HCT116 (cell line): Measurements from ENCODE around the gene MOSPD3. TPM values are rescaled to one million over a fixed set of nuclear protein-coding genes. Genes with fewer than 3 reads are reported as not detected.

Experiments used
- ATAC-seq: fragments of 200-7000 bp; cut with Tn5 transposase; 2 replicates; pipeline ENCODE4 v1.9.1; 2020; ENCODE audit warnings: mild to moderate bottlenecking, moderate library complexity
- BruUV-seq: library from RNA; stranded (reverse); fragments of 400-500 nt; replicated peaks from 2 replicates; lab custom pipeline; 2021; lab: Mats Ljungman, UMichigan
- CTCF ChIA-PET: fragments of 300-600 bp; sonication (Branson Sonifier 250); formaldehyde crosslinking; loops from one replicate; lab custom pipeline; 2021; ENCODE audit warnings: antibody characterized with exemption; lab: Charles Lee
- POLR2A ChIA-PET: fragments of 300-600, 350-600 bp; sonication (Branson Sonifier 250); formaldehyde crosslinking; loops from one replicate; lab custom pipeline; 2021; ENCODE audit warnings: antibody characterized with exemption; lab: Charles Lee
- RAD21 ChIA-PET, 2 experiments: fragments of 300-600 bp; sonication (Branson Sonifier 250); formaldehyde crosslinking; loops; one replicate each; lab custom pipeline; 2023; ENCODE audit warnings: low total read pairs in 2 of 2; ENCODE audit not compliant: uncharacterized antibody in 2 of 2, unreplicated experiment in 2 of 2, low non-redundant PET in 1 of 2; lab: Charles Lee
- DNase-seq: peaks from one replicate; pipeline ENCODE4 v3.0.0-alpha.2; 2010; ENCODE audit warnings: low read depth, low spot score
- H2AFZ ChIP-seq: fragments of 200-600 bp; shearing (Covaris generic), sonication (generic); 2 replicates; pipeline ENCODE4 v1.6.1; 2017; ENCODE audit warnings: low read depth, mixed run types, mixed read lengths, antibody characterized with exemption, low read length; ENCODE audit not compliant: poor library complexity, severe bottlenecking
- H3K27ac ChIP-seq: 2 replicates; pipeline ENCODE4 v1.5.1; 2012; ENCODE audit warnings: low read depth, low read length
- H3K27me3 ChIP-seq: fragments of 200-600 bp; sonication (generic); 2 replicates; pipeline ENCODE4 v1.6.1; 2016; ENCODE audit warnings: mixed run types, low read length, mixed read lengths; ENCODE audit not compliant: insufficient read depth
- H3K36me3 ChIP-seq, 2 experiments: fragments of 200-500 bp in 1 of 2; fragments of 200-600 bp in 1 of 2; sonication (Bioruptor generic) in 1 of 2; sonication (generic) in 1 of 2; 2 replicates each; pipeline versions ENCODE4 v1.5.1 to v1.6.1; 2014 to 2016; ENCODE audit warnings: low read length in 2 of 2, inconsistent platforms in 1 of 2, mixed read lengths in 1 of 2, mixed run types in 1 of 2; ENCODE audit not compliant: insufficient read depth in 2 of 2, control insufficient read depth in 1 of 2
- H3K4me1 ChIP-seq, 2 experiments: fragments of 200-600 bp in 1 of 2; sonication (generic) in 1 of 2; 2 replicates each; pipeline versions ENCODE4 v1.5.1 to v1.6.1; 2012 to 2017; ENCODE audit warnings: low read length in 2 of 2, inconsistent platforms in 1 of 2, mild to moderate bottlenecking in 1 of 2, mixed read lengths in 1 of 2, mixed run types in 1 of 2, moderate library complexity in 1 of 2; ENCODE audit not compliant: insufficient read depth in 2 of 2, control insufficient read depth in 1 of 2
- H3K4me2 ChIP-seq: fragments of 200-600 bp; sonication (generic); 2 replicates; pipeline ENCODE4 v1.6.1; 2017; ENCODE audit warnings: mixed run types, low read length, mixed read lengths
- H3K4me3 ChIP-seq, 2 experiments: fragments of 200-600 bp in 1 of 2; sonication (generic) in 1 of 2; replicated peaks in 1 of 2; 2 replicates each; pipeline ENCODE4 v1.5.1; 2011 to 2016; ENCODE audit warnings: low read length in 2 of 2, control low read depth in 1 of 2, low read depth in 1 of 2, mild to moderate bottlenecking in 1 of 2, mixed read lengths in 1 of 2, mixed run types in 1 of 2
- H3K79me2 ChIP-seq: fragments of 200-600 bp; sonication (generic); 2 replicates; pipeline ENCODE4 v1.6.1; 2017; ENCODE audit warnings: mild to moderate bottlenecking, mixed run types, low read length, moderate library complexity, mixed read lengths; ENCODE audit not compliant: insufficient read depth
- H3K9ac ChIP-seq: fragments of 200-600 bp; sonication (generic); 2 replicates; pipeline ENCODE4 v1.6.1; 2016; ENCODE audit warnings: low read length, mixed read lengths
- H3K9me2 ChIP-seq: fragments of 200-600 bp; sonication (generic), shearing (Covaris generic); 2 replicates; pipeline ENCODE4 v1.6.1; 2017; ENCODE audit warnings: mixed run types, mild to moderate bottlenecking, moderate library complexity; ENCODE audit not compliant: insufficient read depth
- H3K9me3 ChIP-seq, 2 experiments: fragments of 200-500 bp in 1 of 2; fragments of 200-600 bp in 1 of 2; sonication (Bioruptor generic) in 1 of 2; sonication (generic) in 1 of 2; 2 replicates each; pipeline ENCODE4 v1.6.1; 2014 to 2017; ENCODE audit warnings: low read length in 2 of 2, mixed read lengths in 2 of 2, inconsistent platforms in 1 of 2, low read depth in 1 of 2, mild to moderate bottlenecking in 1 of 2, mixed run types in 1 of 2, moderate library complexity in 1 of 2; ENCODE audit not compliant: control insufficient read depth in 1 of 2, insufficient read depth in 1 of 2
- H4K20me1 ChIP-seq: fragments of 200-600 bp; sonication (generic), shearing (Covaris generic); 2 replicates; pipeline ENCODE4 v1.6.1; 2017; ENCODE audit warnings: mixed run types, mild to moderate bottlenecking, moderate library complexity; ENCODE audit not compliant: insufficient read depth
- ATF3 ChIP-seq: IDR thresholded peaks from 2 replicates; pipeline ENCODE4 v1.6.1; 2012
- CBX3 ChIP-seq: IDR thresholded peaks from 2 replicates; pipeline ENCODE4 v1.6.1; 2012; ENCODE audit warnings: low read depth
- CEBPB ChIP-seq: IDR thresholded peaks from 2 replicates; pipeline ENCODE4 v1.6.1; 2012; ENCODE audit warnings: low read depth
- CTCF ChIP-seq, 3 experiments: fragments of 200-600 bp in 1 of 3; sonication (generic) in 1 of 3; IDR thresholded peaks in 2 of 3; conservative IDR thresholded peaks in 1 of 3; 2 replicates each; pipeline ENCODE4 v1.5.1; 2012 to 2017; ENCODE audit warnings: low read depth in 2 of 3, low read length in 2 of 3, antibody characterized with exemption in 1 of 3, borderline replicate concordance in 1 of 3, control low read depth in 1 of 3, mild to moderate bottlenecking in 1 of 3, mixed read lengths in 1 of 3, mixed run types in 1 of 3, moderate library complexity in 1 of 3; ENCODE audit not compliant: insufficient read depth in 1 of 3
- ELF1 ChIP-seq: IDR thresholded peaks from 2 replicates; pipeline ENCODE4 v1.6.1; 2012; ENCODE audit warnings: low read depth, borderline replicate concordance
- EZH2 ChIP-seq: fragments of 200-600 bp; sonication (generic); IDR thresholded peaks from 2 replicates; pipeline ENCODE4 v1.6.1; 2017; ENCODE audit warnings: antibody characterized with exemption, mixed run types
- FOSL1 ChIP-seq: IDR thresholded peaks from 2 replicates; pipeline ENCODE4 v1.6.1; 2012; ENCODE audit warnings: low read depth
- JUND ChIP-seq: IDR thresholded peaks from 2 replicates; pipeline ENCODE4 v1.6.1; 2012
- MAX ChIP-seq: IDR thresholded peaks from 2 replicates; pipeline ENCODE4 v1.6.1; 2012
- POLR2A ChIP-seq: IDR thresholded peaks from 2 replicates; pipeline ENCODE4 v1.7.0; 2011; ENCODE audit warnings: borderline replicate concordance; ENCODE audit not compliant: insufficient read depth, insufficient read length; ENCODE audit errors: extremely low read depth
- POLR2AphosphoS5 ChIP-seq: IDR thresholded peaks from 2 replicates; pipeline ENCODE4 v1.6.1; 2011; ENCODE audit warnings: mild to moderate bottlenecking, low read depth, low read length, moderate library complexity
- RAD21 ChIP-seq: IDR thresholded peaks from 2 replicates; pipeline ENCODE4 v1.6.1; 2012; ENCODE audit warnings: low read depth, mild to moderate bottlenecking
- SIN3A ChIP-seq: IDR thresholded peaks from 2 replicates; pipeline ENCODE4 v1.6.1; 2012; ENCODE audit warnings: low read depth
- SRF ChIP-seq: IDR thresholded peaks from 2 replicates; pipeline ENCODE4 v1.6.1; 2012; ENCODE audit warnings: low read depth
- TCF7L2 ChIP-seq: IDR thresholded peaks from 2 replicates; pipeline ENCODE4 v1.7.0; 2011; ENCODE audit warnings: borderline replicate concordance, inconsistent platforms; ENCODE audit not compliant: insufficient read depth, insufficient read length; ENCODE audit errors: extremely low read depth
- YY1 ChIP-seq: IDR thresholded peaks from 2 replicates; pipeline ENCODE4 v1.6.1; 2011; ENCODE audit warnings: low read length, low read depth, moderate library complexity, mild to moderate bottlenecking; ENCODE audit not compliant: insufficient replicate concordance; ENCODE audit errors: extremely low read depth
- ZFX ChIP-seq: fragments of 450-650 bp; IDR thresholded peaks from 2 replicates; pipeline ENCODE4 v1.6.1; 2017
- ZNF274 ChIP-seq: fragments of 200-500 bp; sonication (Bioruptor generic); IDR thresholded peaks from 2 replicates; pipeline ENCODE4 v1.6.1; 2014; ENCODE audit warnings: mild to moderate bottlenecking, low read depth, low read length, inconsistent platforms
- intact Hi-C: fragments of 100-400 bp; cut with micrococcal nuclease; formaldehyde crosslinking; loops from 2 replicates; pipeline ENCODE4 v1.10.0; 2022
- total RNA-seq: library from RNA; stranded (reverse); gene quantifications from one replicate; pipeline ENCODE4 v1.2.1, GENCODE V29; 2021; ENCODE audit not compliant: unreplicated experiment

Gene MOSPD3
- total RNA-seq, 1 experiment from 2014 or later = 32.8 TPM

- Histone ChIP-seq H4K20me1 (no peaks in the 10 kb centered on the region), H3K9ac (no peak overlapping the region), H3K9me2 (no peaks in the 10 kb centered on the region), H3K36me3 (peaks cover 2 to 6% of the 10 kb centered on the region in 2 experiments; a peak in 3 of 4 replicates), H3K79me2 (no peaks in the 10 kb centered on the region), H3K27me3 (no peaks in the 10 kb centered on the region), H2AFZ (no peak overlapping the region), H3K4me3 (no peak overlapping the region), H3K27ac (no peak overlapping the region; the same call in 1 of the 2 replicates), H3K4me1 (peaks cover 11 to 20% of the 10 kb centered on the region in 2 experiments), H3K4me2 (no peak overlapping the region), H3K9me3 (no peaks in the 10 kb centered on the region)
- DNase-seq (no peak), ATAC-seq (no peak)
- POLR2A ChIA-PET = interaction anchor here (2.5 kb wide), 1 partner anchor 11 kb away, joined by 9 read pairs; the partner anchor contains the start of genes FBXO24 and LRCH4
- TF ChIP-seq POLR2AphosphoS5 (no peak), ELF1 (no peak), SRF (no peak), POLR2A (no peak), EZH2 (no peak), ATF3 (no peak)
- CTCF ChIA-PET = no interaction called here
- RAD21 ChIA-PET = no interaction called here
- BruUV-seq = no TSS peak
- intact Hi-C loops = no loop called here
Observed at GRCh38 chr7:100575206-100575631, 37.1 kb upstream of the MOSPD3 start.

- ChIA-PET CTCF (no interaction called here), POLR2A (interaction anchor here (2.5 kb wide), 1 partner anchor 10 kb away, joined by 9 read pairs; the partner anchor contains the start of genes FBXO24 and LRCH4), RAD21 (no interaction called here)
- H3K27me3 ChIP-seq = no peaks in the 10 kb centered on the region
- peaks cover 5 to 6% of the 10 kb centered on the region in 2 experiments; a peak in 3 of 4 replicates for H3K36me3 ChIP-seq
- no peaks in the 10 kb centered on the region for H4K20me1 ChIP-seq
- ATAC-seq (no peak), DNase-seq (no peak)
- H3K4me3 ChIP-seq = no peak overlapping the region
- no peak overlapping the region for H3K27ac ChIP-seq
- no peaks in the 10 kb centered on the region for H3K9me3 ChIP-seq
- no peak overlapping the region for H2AFZ ChIP-seq
- H3K9ac ChIP-seq = no peak overlapping the region
- H3K9me2 ChIP-seq = no peaks in the 10 kb centered on the region
- peaks cover 11 to 20% of the 10 kb centered on the region in 2 experiments for H3K4me1 ChIP-seq
- no TSS peak for BruUV-seq
- intact Hi-C loops = no loop called here
- no peaks in the 10 kb centered on the region for H3K79me2 ChIP-seq
- no peak overlapping the region for H3K4me2 ChIP-seq
- TF ChIP-seq CEBPB = no peak
- no peak for TF ChIP-seq CTCF (IDR thresholded peaks at IDR 0.05 in 2 of 3, conservative IDR thresholded peaks at IDR 0.05 in 1 of 3; ENCODE audit: borderline replicate concordance in 1 of 3, insufficient read depth in 1 of 3, low read depth in 2 of 3, low read length in 2 of 3)
- TF ChIP-seq JUND = no peak
- no peak for TF ChIP-seq CBX3
- no peak for TF ChIP-seq TCF7L2
- TF ChIP-seq POLR2AphosphoS5 = no peak
- TF ChIP-seq ZNF274 = no peak
- no peak for TF ChIP-seq ZFX
- TF ChIP-seq SIN3A = no peak
- TF ChIP-seq RAD21 = no peak
- no peak for TF ChIP-seq ATF3
- TF ChIP-seq MAX = no peak
- no peak for TF ChIP-seq YY1
- no peak for TF ChIP-seq ELF1
- no peak for TF ChIP-seq FOSL1
Observed at GRCh38 chr7:100575746-100576383, 36.5 kb upstream of the MOSPD3 start.
